Right lobe of liver (tissue), 4 donors: Measurements from ENCODE around the gene POLR1A.

Source experiments
- POLR2A ChIP-seq: fragments of 450-650 bp; IDR thresholded peaks from one replicate; pipeline ENCODE4 v1.6.1; 2017; ENCODE audit warnings: antibody characterized with exemption, mild to moderate bottlenecking
- TF ChIP-seq, protein P1 (sequence below), 4 donors: fragments of 200-600 bp in 3 of 4; fragments of 450-650 bp in 1 of 4; IDR thresholded peaks; one replicate each; pipeline versions ENCODE4 v1.5.1 to v1.8.0; 2016 to 2022; ENCODE audit warnings: antibody characterized with exemption in 4 of 4, mild to moderate bottlenecking in 2 of 4
- donor health status: DM: no; HTN: no; CAD: no.
- donor health status: DM: no; HTN: no; CAD: no.
- donor health status: DM: no; HTN: yes; CAD: no.

DNA sequence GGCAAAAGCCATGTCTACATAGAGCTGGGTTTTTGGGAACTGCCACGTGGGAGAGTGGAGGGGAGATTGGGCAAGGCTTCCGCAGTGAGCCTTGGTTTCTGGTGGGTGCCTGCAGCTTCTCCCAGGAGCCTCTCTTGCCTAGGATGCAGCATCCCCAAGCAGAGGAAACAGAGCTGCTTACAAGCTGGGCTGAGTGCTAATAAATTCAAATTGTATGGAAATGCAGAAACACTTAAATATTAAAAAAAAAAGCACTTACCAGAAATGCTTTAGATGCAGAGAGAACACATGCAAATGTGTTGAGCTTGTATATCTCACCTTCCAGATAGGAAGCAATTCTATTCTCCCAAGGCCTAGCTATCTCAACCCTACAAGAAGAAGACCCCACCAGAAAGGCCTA lies 120.9 kb downstream of the POLR1A start:
- TF ChIP-seq, protein P1, sequence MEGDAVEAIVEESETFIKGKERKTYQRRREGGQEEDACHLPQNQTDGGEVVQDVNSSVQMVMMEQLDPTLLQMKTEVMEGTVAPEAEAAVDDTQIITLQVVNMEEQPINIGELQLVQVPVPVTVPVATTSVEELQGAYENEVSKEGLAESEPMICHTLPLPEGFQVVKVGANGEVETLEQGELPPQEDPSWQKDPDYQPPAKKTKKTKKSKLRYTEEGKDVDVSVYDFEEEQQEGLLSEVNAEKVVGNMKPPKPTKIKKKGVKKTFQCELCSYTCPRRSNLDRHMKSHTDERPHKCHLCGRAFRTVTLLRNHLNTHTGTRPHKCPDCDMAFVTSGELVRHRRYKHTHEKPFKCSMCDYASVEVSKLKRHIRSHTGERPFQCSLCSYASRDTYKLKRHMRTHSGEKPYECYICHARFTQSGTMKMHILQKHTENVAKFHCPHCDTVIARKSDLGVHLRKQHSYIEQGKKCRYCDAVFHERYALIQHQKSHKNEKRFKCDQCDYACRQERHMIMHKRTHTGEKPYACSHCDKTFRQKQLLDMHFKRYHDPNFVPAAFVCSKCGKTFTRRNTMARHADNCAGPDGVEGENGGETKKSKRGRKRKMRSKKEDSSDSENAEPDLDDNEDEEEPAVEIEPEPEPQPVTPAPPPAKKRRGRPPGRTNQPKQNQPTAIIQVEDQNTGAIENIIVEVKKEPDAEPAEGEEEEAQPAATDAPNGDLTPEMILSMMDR (IDR thresholded peaks at IDR 0.05), result no peak
- TF ChIP-seq POLR2A, result no peak
